GM12892 (cell line): ENCODE results near the gene RBMS2.

Experiments
- POLR2A ChIP-seq: IDR thresholded peaks from 2 replicates; pipeline ENCODE4 v1.6.1; 2011; ENCODE audit warnings: low read depth, low read length, control low read depth
- POLR2AphosphoS5 ChIP-seq: IDR thresholded peaks from 2 replicates; pipeline ENCODE4 v1.6.1; 2011; ENCODE audit warnings: low read depth, low read length, control low read depth
- TAF1 ChIP-seq: IDR thresholded peaks from 2 replicates; pipeline ENCODE4 v1.6.1; 2011; ENCODE audit warnings: low read depth, mild to moderate bottlenecking, control low read depth, low read length, borderline replicate concordance

DNA sequence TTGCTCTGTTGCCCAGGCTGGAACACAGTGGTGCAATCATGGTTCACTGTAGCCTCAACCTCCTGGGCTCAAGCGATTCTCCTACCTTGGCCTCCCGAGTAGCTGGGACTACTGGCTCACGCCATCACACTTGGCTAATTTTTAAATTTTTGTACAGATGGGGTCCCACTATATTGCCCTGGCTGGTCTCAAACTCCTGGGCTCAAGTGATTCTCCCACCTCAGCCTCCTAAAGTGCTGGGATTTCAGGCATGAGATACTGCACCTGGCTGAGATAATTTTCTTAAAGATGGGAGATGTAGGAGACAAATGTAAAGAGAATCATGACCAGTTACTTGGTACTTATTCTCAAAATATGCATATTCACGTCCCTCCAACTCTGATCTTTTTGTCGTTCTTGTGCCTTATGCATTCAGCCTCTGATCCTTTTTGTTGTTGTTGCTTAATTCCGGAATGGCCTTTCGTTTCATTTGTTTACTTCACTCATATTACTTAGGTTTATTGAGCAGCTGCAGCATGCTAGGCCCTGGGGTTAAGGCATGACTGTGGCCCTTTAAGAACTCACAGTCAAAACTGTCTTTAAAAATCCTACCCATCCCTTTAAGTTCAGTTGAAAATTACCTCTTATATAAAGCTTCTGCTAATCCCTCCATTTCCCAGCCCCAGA lies 8.9 kb downstream of the RBMS2 start:
- TF ChIP-seq POLR2AphosphoS5 (no peak), POLR2A (no peak), TAF1 (no peak)
